K562 (cell line): ENCODE results near the gene VMP1.

ENCODE experiments used
- BMI1 ChIP-seq: fragments of 150-350 bp; IDR thresholded peaks from 2 replicates; pipeline ENCODE4 v1.6.1; 2014; ENCODE audit warnings: low read length
- CBX3 ChIP-seq, 2 experiments: IDR thresholded peaks; 1 replicate in 1 of 2; 2 replicates in 1 of 2; pipeline ENCODE4 v1.6.1; 2012; ENCODE audit warnings: inconsistent platforms in 2 of 2, low read length in 2 of 2, borderline replicate concordance in 1 of 2, control low read depth in 1 of 2
- PATZ1 ChIP-seq: fragments of 250-450 bp; sonication (Bioruptor Pico); IDR thresholded peaks from 2 replicates; pipeline ENCODE4 v1.5.0; 2020; ENCODE audit warnings: mild to moderate bottlenecking, borderline replicate concordance

- TF ChIP-seq PATZ1 (CRISPR knock-in tag) (no peak), BMI1 (no peak), CBX3 (IDR thresholded peaks at IDR 0.05; ENCODE audit: borderline replicate concordance in 1 of 2, low read length in 2 of 2) (no peak)
Measured at GRCh38 chr17:59764292-59764741, 56.9 kb downstream of the VMP1 start.
